GM19395 (cell line): ENCODE results near the gene VPS13D.
A peak's percentile ranks its signal among the peaks of the same experiment; 100 is the strongest.

Experiments
- ATAC-seq: cut with Tn5 transposase; IDR thresholded peaks from one replicate; pipeline ENCODE4 v1.9.1; 2021; ENCODE audit warnings: mild to moderate bottlenecking, moderate library complexity; ENCODE audit not compliant: unreplicated experiment

The VPS13D gene

DNA sequence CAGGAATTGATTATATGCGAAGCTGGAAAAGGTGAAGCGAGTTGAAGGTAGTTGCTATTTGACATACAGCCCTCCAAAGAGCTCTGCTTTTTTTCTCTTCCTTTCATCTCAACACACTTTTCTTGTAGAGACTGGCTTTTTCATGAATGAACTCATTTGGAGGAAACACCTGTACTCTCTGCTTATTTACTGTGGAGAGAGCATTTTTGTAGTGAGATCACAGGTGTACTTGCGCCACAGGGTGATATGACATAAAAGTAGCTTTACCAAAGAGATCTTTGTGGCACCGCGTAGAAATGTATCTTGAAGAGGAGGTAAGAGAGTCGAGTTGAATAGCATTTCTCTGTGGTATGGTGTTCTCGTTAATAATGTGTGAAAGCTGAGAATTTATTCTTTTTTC, 187.6 kb downstream of the VPS13D start:
- no peak for ATAC-seq

DNA sequence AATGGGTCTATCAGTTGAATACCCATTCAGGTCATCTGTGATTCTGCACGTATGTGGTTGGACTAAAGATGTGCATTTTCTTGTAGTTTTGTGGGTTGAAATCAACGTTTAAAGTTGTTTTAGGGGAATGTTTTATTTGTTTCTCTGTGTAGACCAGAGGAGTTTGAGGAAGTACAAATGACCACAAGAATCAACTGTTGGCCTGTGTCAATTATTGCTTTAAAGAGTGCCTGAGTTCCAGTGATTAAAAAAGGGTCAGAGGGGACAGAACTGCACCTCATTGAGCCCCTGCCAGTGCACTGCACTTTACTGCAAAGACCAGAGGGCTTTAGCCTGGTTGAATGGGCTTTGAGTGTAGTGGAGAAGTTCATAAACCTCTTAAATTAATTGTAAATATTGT, 190.3 kb downstream of the VPS13D start:
- ATAC-seq, result no peak

DNA sequence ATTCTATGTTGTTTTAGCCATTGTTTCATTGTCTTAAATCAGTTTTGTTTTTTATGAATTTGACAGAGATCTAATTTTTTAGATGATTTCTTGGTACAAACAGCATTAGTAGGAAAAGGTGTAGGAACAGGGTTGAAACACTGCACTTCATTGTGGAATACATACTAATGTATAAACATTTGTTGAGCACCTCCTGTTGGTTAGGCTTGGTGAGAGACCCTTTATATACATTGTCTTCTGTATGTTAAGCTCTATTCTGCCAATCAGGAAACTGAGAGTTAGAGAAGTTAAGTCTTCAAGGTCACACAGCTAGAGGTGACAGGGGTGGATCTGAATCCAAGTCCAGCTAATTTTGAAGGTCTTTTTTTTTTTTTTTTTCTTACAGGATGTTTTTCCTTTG, 192.7 kb downstream of the VPS13D start:
- no peak for ATAC-seq

DNA sequence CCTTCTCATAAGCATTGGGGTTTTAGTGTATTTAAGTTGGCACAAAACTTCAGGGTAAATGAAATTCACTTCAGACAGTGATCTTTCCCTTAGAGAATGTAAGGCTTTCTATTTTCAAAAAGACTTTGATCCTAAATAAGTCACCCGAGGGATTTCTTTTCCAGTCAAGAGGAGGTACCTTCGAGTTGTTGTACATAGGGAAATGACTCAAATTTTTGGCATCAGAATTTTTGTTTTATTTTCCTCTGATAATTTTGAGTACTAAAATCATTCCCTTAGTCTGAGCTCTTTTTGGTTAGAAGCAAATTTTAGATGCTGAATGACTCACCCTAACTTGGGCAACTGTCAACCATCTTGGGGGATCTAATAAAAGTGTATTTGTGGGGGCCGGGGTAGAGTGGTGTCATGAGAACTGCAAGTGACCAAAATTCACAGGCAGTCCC, 194.3 kb downstream of the VPS13D start:
- ATAC-seq, result no peak

DNA sequence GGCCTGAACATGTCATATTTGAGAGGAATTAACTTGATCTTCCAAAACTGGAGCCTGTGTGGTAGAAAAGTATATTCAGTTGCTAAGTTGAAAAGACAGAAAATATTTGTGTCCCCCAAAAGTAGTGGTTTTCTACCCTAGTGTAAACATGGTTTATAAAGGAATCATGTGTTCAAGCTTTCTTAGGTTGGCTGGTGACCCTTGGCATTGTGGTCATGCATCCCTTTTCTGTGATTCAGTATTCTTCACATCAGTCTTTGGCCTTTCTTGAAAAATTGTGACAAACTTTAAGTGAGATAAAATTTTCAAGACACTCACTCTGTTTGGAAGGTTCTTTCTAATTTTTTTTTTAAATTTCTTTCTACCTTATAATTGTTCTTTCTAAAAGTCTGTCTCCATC, 195.0 kb downstream of the VPS13D start:
- ATAC-seq, result no peak

DNA sequence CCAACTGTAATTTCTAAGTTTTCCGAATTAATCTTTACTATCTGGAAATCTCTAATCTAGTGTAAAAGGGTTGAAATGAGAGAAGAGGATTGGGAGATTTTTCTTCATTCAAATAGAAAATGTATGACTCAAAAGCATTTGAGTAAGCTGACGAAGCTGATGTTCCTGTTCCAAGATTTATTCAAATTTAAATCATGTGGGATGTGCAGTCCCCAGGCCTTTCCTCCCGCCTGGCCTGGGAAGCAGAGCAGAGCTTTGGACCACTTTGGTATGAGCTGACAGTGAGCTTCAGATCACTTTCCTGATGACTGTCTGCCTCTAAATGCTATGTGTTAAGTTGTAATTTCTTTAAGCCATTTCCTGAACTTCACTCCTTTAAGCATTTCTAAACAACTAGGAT, 196.2 kb downstream of the VPS13D start:
- ATAC-seq, result no peak

DNA sequence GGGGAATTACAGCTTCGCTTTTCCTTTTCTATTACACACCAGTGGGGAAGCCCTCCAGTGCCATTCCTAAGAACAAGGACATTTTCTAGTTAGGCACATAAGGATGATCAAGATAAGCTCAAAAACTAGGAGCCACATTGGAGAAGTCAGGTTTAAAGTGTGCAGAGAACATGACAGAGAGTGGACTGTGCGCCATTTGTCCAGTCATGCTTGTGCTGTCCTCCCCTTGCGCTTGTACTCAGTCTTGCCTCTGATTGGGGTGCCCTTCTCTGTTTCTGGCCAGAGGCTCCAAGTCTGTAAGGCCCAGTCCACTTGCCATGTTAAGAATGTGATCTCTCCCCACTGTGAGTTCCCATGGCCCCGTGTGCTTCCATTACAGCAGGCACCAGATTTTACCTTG, 198.5 kb downstream of the VPS13D start:
- no peak for ATAC-seq

DNA sequence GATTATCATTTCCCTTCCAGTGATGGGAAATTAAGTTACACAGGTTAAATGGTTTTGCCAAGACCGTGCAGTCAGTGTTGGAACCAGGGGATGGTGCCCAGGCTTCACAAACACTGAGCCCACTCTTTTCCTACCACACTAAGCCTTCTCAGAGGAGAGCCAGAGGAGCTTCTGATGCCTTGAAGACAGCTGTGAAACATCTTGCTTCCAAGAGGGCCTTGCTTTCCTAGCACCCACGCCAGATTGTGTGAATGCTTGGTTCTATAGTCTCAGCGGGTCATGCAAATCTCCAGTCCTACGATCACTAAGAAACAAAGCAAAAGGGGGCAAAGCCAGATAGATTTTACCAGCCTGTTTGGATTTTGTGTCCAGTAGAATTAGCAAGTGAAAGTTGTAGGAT, 200.7 kb downstream of the VPS13D start:
- no peak for ATAC-seq

DNA sequence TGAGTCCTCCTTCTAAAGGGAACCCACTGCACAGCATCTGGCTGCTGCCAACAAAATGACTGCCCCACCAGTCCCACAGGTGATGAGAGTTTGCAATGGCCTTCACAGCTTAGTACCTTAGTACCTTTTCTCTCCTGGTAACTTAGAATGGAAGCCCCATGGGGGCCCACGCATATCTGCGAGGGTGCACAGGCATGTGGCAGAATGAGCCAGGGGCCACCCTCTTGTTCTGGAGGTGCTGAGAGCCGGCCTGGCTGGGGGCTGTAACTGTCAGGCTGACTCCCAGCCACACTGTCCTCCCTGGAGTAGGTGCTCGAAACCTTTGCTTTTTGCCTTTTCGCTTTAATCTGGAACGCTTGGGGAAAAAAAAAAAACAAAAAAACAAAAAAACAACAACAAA, 203.1 kb downstream of the VPS13D start:
- ATAC-seq, result no peak

DNA sequence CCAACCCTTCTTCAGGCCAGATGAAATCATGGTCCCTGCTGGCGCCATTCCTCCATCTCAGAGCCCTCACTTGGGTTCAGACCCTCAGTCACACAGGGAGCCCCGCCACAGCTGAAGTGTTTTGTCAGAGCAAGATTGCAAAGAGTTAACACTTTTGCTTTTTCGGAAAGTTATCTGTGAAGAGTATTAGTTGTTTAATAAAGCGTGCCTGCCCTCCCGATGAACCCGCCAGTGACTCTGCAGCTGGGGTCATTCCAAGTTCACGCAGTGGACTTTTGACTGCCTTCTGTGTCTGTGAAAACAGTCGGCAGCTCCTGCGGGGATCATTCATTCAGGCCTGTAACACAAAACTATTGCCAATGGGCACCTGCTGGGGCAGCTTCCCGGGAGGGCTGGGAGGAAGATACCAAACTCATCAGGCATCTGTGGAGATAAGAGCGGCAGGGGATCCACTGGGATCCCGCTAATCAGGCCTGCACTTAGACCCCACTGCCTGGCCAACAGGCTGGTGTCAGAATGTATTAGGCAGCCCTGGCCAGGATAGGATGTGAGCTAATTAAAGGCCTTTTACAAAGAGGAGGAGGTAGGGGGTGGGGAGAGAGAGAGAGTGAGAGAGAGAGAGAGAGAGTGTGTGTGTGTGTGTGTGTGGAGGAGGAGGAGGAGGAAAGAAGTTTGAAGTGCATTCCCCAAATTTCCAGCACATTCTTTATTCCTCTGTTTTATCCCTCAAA, 203.7 kb downstream of the VPS13D start:
- ATAC-seq, result no peak

DNA sequence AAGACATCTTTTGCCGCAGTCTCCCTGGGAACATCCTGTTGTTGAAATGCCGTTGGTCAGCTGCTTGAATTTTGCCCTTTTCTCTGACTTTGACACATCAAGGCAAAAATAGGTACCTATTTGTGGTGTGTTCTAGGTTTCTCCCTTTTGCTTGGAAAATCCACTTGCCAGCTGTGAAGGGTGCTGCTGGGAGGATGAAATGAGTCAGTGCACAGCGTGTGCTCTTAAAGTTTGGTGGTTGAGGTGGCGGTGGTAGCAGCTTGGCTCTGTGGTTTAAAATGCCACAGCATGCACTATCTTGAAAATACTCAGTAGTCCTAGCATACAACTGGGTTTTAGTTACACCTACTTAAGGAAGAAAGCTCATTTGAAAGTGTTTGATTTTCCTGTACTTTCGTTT, 204.3 kb downstream of the VPS13D start:
- no peak for ATAC-seq

DNA sequence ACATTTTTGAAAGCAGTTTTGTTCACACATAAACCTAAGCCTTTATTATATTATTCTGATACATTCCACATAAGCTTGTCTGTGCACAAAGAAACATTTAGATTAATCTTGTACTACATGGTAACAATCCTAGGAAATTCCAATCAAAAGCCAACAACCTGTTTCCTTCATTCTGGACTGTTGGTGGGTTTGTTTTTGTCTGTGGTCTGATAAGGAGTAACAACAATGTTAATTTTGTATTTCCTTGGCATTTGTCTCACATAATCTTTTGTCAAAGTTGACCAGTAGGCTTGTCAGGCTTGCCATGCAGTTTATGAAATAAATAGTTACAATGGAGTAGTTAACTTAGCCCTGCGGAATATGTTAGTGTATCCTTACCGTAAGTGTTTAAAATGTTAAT, 204.9 kb downstream of the VPS13D start:
- no peak for ATAC-seq

DNA sequence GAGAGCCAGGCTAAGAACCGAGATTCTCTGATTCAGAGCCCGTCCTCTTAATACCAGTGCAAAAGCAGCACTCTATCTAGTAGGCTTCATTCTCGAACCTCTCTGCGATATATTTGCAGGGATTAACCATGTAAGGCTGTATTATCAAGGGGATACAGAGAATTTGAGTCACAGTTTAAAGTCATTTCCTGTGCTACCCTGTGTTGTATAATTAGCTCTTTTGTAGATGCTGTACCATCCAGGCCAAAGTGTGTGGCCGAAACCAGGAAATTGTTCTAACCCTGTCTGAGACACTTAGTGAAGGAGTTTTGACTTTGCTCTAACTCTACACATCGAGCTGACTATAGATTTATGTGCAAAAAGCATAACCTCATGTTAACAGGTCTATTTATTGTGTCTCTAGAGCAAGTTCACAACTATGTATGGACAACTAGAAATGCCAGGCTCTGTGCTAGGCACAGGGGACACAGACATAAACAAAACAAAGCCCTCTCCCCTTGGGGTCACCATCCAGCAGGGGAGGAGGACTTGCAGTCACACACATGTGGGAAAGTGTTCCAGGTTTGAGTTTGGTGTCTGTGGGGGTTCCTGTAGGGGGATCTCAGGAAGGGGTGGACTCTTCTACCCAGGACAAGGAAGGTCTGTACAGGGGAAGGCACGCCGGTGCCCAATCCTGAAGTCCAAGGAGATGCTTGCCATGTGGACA, 206.0 kb downstream of the VPS13D start:
- peak; percentile 80 for ATAC-seq

DNA sequence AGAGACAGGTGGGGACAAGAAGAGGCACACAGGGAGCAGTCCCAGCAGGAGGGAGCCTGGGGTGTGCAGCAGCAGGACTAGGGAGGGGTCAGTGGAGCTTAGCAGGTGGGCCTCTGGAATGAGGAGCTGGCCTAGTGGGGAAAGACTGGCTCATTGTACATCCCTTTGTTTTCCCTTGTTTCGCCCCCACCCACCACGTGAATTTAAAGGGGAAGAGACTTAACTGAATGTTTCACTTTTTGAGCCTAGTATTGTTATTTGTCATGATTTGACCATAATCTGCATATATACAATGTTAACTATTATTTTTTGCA, 206.5 kb downstream of the VPS13D start:
- no peak for ATAC-seq

DNA sequence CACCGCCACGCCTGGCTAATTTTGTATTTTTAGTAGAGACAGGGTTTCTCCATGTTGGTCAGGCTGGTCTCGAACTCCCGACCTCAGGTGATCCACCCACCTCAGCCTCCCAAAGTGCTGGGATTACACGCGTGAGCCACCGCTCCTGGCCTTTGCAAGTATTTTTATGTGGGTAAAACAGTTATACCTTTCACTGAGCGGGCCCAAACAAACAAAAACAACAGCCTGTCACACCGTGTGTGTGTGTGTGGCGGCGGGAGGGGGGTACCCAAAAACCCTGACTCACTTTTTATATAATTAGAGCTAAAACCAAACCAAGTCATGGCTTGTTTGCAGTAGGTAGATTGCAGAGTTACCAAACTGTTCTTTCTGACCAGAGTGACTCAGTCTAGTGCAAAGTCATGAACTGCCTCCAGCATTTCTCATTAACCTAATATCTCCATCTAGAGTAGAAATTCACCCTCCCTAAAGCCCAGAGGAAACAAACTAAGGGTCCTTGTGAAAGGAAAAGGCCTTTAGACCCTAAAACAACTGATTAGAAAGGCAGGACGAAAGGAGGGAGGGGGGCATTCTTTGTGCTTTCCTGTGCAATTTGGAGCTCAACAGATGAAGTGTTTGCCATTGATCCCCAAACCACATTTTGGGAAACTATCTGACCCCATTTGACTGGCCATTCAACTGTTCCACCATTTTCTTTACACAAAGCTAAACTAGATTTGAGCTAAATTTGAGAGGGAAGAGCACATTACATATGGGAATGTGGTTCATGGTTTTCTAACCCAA, 207.2 kb downstream of the VPS13D start:
- no peak for ATAC-seq

DNA sequence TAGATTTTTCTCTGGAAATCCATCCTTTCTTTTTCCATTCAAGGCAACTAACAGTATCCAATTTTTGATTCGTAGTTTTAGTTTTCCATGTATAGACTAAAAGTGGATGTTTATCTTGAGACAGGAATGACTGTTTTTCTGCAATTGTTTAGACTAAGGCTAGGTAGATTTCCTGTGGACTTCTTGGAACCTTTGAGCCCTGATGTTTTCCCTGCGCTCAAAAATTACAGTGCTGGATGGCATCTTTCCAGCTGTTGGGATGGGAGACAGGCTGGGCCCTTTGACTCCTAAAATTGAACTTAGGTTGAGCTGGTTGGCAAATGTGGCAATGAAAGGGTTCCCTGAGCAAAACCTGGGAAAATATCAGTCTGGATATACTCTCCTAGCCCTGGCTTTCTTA, 207.8 kb downstream of the VPS13D start:
- no peak for ATAC-seq

DNA sequence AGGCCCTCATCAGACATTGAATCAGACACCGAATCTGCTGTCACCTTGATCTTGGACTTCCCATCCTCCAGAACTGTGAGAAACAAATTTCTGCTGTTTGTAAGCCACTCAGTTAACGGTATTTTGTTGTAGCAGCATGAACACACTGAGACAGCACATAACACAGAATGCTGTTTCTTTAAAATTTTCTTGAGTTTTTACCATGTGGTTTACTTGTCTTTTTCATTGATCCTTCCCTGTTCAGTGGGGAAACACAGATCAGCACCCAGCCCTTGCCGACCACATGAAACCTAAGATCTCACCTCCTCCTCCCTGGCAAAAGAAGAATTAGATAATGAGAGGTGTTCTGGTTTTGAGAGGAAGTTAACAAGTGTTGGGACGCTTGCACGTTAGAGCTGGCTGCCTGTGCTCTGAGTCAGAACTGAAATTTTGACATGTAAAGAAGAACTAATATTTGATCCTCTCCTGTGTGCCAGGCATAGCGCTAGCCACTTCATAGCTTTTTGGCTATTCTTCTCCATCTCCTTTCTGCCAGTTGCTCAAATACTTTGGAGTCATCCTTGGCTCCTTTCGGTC, 208.6 kb downstream of the VPS13D start:
- ATAC-seq, result peak; percentile 45

DNA sequence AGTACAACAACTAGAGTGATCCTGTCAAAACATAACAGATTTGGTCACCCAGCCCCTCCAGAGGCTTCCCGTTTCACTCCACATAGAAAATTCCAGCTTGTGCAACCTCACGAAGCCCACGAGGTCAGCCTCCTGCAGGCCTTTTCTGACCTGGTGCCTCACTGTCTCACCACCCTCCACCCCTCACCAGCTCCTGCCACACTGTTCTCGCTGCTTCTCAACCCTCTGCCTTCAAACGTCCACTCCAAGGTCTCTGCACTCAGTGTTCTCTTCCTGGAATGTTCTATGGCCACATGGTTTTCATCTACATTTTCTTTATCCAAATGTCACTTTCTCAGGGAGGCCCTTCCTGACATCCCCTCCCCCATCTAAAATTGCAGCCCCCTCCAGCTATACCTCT, 209.2 kb downstream of the VPS13D start:
- no peak for ATAC-seq

DNA sequence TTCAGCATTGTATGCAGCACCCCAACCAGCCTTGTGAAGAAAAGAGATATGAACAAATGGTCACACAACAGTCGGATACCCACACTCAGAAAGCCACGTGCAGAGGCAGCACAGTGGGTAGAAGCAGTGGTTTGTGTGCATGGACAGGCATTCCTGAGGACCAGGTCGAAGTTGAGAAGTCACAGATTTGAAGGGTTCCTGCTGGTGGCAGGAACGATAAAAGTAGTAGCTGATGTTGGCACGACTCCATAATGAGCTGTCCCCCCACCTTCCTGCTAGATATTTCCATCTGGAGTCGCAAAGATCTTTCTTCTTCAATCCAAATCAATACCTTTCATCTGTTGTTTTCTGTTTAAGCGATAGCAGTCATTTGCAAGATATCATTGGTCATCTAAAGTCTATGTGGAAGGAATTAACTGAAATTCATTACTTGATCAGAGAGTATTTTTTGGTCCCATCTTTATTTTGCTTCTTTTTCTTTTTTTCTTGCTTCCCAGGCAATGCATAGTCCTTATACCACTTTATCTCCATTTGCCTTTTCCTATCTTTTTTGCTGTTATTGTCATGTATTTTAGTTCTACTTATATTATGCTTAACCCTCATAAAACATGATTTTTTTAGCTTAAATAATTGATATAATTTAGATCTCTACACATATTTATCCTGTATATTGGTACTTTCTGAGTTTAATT, 211.7 kb downstream of the VPS13D start:
- no peak for ATAC-seq

DNA sequence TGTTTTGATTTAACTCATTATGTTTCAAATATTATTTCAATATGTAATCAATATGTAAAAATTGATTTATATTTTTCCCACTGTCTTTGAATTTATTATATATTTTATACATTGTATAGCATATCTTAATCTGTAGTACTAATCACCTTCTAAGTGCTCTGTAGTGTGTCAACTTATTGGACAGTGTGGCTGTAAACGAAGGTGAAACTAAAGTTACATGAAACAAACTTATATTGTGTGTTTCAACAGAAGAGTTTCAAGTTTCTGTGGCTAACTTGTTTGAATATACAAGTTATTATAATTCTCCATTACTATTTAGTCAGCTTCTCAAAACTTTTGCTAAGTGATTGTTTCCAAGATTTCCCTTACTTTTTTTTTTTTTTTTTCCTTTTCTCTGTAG, 212.4 kb downstream of the VPS13D start:
- no peak for ATAC-seq

DNA sequence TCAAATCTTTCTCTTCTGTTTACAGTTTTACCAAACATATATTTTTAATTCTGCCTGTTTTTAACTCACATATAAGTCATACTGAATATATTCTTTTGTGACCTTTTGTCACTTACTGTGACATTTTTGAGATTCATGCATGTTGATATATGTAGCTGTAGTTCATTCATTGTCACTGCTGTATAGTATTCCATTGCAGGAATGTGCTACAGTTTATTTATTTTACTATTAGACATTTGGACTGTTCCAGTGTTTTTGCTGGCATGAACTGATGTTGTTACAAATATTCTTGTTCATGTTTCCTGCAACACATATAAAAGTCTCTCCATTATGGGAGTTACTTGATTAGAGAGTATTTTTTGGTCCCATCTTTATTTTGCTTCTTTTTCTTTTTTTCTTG, 213.3 kb downstream of the VPS13D start:
- no peak for ATAC-seq
